ENCODE data around the gene PSMA5. TPM values are rescaled to one million over a fixed set of nuclear protein-coding genes. Genes with fewer than 3 reads are reported as not detected.

The PSMA5 gene
- polyA plus RNA-seq, 1 donor from 2014 or later, result 99.8 TPM

- H3K27ac ChIP-seq (ENCODE audit: low read length), result no peak overlapping the region
- no peaks in the 10 kb centered on the region for H3F3A ChIP-seq (ENCODE audit: insufficient read depth, low read length, poor library complexity, severe bottlenecking)
- H2AFZ ChIP-seq (ENCODE audit: low read depth, low read length), result no peak overlapping the region
- H3K9me2 ChIP-seq (ENCODE audit: insufficient read depth, low read length), result no peaks in the 10 kb centered on the region
- no peaks in the 10 kb centered on the region for H3K9me3 ChIP-seq (ENCODE audit: low read length)
- H3K79me2 ChIP-seq (replicated peaks; ENCODE audit: insufficient read depth, low read length), result peaks cover 4% of the 10 kb centered on the region
- peaks cover 8% of the 10 kb centered on the region for H3K36me3 ChIP-seq (ENCODE audit: insufficient read depth, low read length)
- no peak overlapping the region for H3K9ac ChIP-seq (ENCODE audit: low read length)
- no peak overlapping the region for H3K4me3 ChIP-seq (ENCODE audit: low read length)
- H3K4me2 ChIP-seq (ENCODE audit: low read length), result no peak overlapping the region
- H4K20me1 ChIP-seq (ENCODE audit: insufficient read depth), result no peaks in the 10 kb centered on the region
- TF ChIP-seq EP300 (conservative IDR thresholded peaks at IDR 0.05; ENCODE audit: poor library complexity, severe bottlenecking) (no peak), MXI1 (conservative IDR thresholded peaks at IDR 0.05; ENCODE audit: poor library complexity, severe bottlenecking) (no peak), TAF1 (IDR thresholded peaks at IDR 0.05; ENCODE audit: low read depth) (no peak), POLR2AphosphoS5 (IDR thresholded peaks at IDR 0.05) (no peak)
- TF ChIP-seq, protein P1, sequence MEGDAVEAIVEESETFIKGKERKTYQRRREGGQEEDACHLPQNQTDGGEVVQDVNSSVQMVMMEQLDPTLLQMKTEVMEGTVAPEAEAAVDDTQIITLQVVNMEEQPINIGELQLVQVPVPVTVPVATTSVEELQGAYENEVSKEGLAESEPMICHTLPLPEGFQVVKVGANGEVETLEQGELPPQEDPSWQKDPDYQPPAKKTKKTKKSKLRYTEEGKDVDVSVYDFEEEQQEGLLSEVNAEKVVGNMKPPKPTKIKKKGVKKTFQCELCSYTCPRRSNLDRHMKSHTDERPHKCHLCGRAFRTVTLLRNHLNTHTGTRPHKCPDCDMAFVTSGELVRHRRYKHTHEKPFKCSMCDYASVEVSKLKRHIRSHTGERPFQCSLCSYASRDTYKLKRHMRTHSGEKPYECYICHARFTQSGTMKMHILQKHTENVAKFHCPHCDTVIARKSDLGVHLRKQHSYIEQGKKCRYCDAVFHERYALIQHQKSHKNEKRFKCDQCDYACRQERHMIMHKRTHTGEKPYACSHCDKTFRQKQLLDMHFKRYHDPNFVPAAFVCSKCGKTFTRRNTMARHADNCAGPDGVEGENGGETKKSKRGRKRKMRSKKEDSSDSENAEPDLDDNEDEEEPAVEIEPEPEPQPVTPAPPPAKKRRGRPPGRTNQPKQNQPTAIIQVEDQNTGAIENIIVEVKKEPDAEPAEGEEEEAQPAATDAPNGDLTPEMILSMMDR (IDR thresholded peaks at IDR 0.05; ENCODE audit: poor library complexity, severe bottlenecking), result no peak
- no peaks in the 10 kb centered on the region for H3K27me3 ChIP-seq (ENCODE audit: insufficient read depth, low read depth, low read length)
Observed at GRCh38 chr1:109368464-109368863, 57.8 kb downstream of the PSMA5 start.

DNA sequence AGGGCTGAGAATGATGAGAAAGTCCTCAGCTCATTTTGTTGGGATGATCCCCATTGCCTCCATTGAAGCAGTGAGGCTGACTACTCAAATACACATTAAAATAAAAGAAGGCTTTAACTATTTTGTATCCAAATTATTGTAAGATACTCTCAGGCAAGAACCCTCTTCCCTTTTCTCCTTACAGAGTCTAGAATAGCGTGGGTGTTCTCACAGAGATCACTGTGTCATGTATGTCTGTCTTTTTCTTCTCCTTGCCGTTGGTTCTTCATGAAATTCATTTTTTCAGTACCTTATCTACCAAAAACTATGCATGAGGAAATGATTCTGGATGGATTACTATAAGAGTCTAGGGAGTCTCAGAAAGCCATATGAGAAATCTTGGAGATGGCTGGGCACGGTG, 58.6 kb downstream of the PSMA5 start:
- H3K9ac ChIP-seq (ENCODE audit: low read length), result no peak overlapping the region
- H3K36me3 ChIP-seq (ENCODE audit: insufficient read depth, low read length), result peaks cover 8% of the 10 kb centered on the region
- no peak overlapping the region for H3K4me3 ChIP-seq (ENCODE audit: low read length)
- H3K79me2 ChIP-seq (replicated peaks; ENCODE audit: insufficient read depth, low read length), result peaks cover 4% of the 10 kb centered on the region
- H3K4me2 ChIP-seq (ENCODE audit: low read length), result no peak overlapping the region
- H3K27me3 ChIP-seq (ENCODE audit: insufficient read depth, low read depth, low read length), result no peaks in the 10 kb centered on the region
- no peaks in the 10 kb centered on the region for H3F3A ChIP-seq (ENCODE audit: insufficient read depth, low read length, poor library complexity, severe bottlenecking)
- H4K20me1 ChIP-seq (ENCODE audit: insufficient read depth), result no peaks in the 10 kb centered on the region
- H3K9me2 ChIP-seq (ENCODE audit: insufficient read depth, low read length), result no peaks in the 10 kb centered on the region
- no peaks in the 10 kb centered on the region for H3K9me3 ChIP-seq (ENCODE audit: low read length)
- H2AFZ ChIP-seq (ENCODE audit: low read depth, low read length), result no peak overlapping the region
- TF ChIP-seq SMC3 (conservative IDR thresholded peaks at IDR 0.05; ENCODE audit: poor library complexity) (no peak), RAD21 (conservative IDR thresholded peaks at IDR 0.05) (no peak), MXI1 (conservative IDR thresholded peaks at IDR 0.05; ENCODE audit: poor library complexity, severe bottlenecking) (no peak), TAF1 (IDR thresholded peaks at IDR 0.05; ENCODE audit: low read depth) (no peak), REST (IDR thresholded peaks at IDR 0.05; ENCODE audit: borderline replicate concordance) (no peak), EZH2 (IDR thresholded peaks at IDR 0.05; ENCODE audit: borderline replicate concordance, insufficient read depth, low read length, poor library complexity, severe bottlenecking) (no peak), POLR2AphosphoS5 (IDR thresholded peaks at IDR 0.05) (no peak), EP300 (conservative IDR thresholded peaks at IDR 0.05; ENCODE audit: poor library complexity, severe bottlenecking) (no peak)
- TF ChIP-seq, protein P1 (IDR thresholded peaks at IDR 0.05; ENCODE audit: poor library complexity, severe bottlenecking), result no peak
- H3K27ac ChIP-seq (ENCODE audit: low read length), result no peak overlapping the region

Data from neural cell (in vitro differentiated cells).